ENCODE results near the gene OLFM2. TPM values are rescaled to one million over a fixed set of nuclear protein-coding genes. Genes with fewer than 3 reads are reported as not detected.

OLFM2 gene
- total and polyA plus RNA-seq, 2 of the 4 experiments (the other 2 are of a cell fraction) = 2.7 to 5.1 TPM

GRCh38 chr19:9883764-9884163 is 52.6 kb downstream of the OLFM2 start:
- no peak overlapping the region for H3K4ac ChIP-seq (ENCODE audit: low read depth, low read length)
- H3K79me1 ChIP-seq (ENCODE audit: low read depth in 1 of 2, low read length in 2 of 2) = no peaks in the 10 kb centered on the region
- H3K27me3 ChIP-seq (ENCODE audit: control insufficient read depth, insufficient read depth, low read length) = no peaks in the 10 kb centered on the region; the same call in 1 of the 2 replicates
- no TSS peak for BruUV-seq (replicated peaks)
- H3K14ac ChIP-seq (replicated peaks; ENCODE audit: low read depth, low read length) = no peak overlapping the region
- H3K4me2 ChIP-seq (ENCODE audit: low read depth, low read length) = no peak overlapping the region
- no peaks in the 10 kb centered on the region for H3K36me3 ChIP-seq (ENCODE audit: control insufficient read depth, insufficient read depth, low read length)
- H2AK5ac ChIP-seq (ENCODE audit: low read depth, low read length) = no peak overlapping the region
- H3K18ac ChIP-seq (ENCODE audit: low read depth, low read length) = no peak overlapping the region
- no peaks in the 10 kb centered on the region for H3K9me1 ChIP-seq (ENCODE audit: insufficient read depth, low read length)
- 54% methylated on average over 4 of the region's 12 CpGs; no CpG with 5 or more reads in 1 of the 2 experiments for whole genome bisulfite sequencing, 2 experiments (ENCODE audit: extremely low coverage in 2 of 2, insufficient read length in 1 of 2)
- H2BK120ac ChIP-seq (ENCODE audit: low read depth, low read length) = no peak overlapping the region
- H4K5ac ChIP-seq (ENCODE audit: low read depth, low read length) = no peak overlapping the region
- dilution Hi-C loops (cut with HindIII; ENCODE audit: low sequenced_read_pairs, unreplicated experiment) = no loop called here
- no peak overlapping the region for H2BK5ac ChIP-seq (ENCODE audit: low read depth, low read length, poor library complexity, severe bottlenecking)
- no peak overlapping the region for H4K8ac ChIP-seq (ENCODE audit: low read depth in 2 of 2, low read length in 2 of 2)
- no peak overlapping the region for H4K91ac ChIP-seq (ENCODE audit: insufficient read depth, low read depth, low read length)
- no peaks in the 10 kb centered on the region; the same call in 1 of the 2 replicates for H4K20me1 ChIP-seq (ENCODE audit: insufficient read depth, low read length)
- ChIA-PET POLR2A (ENCODE audit: unreplicated experiment) (no interaction called here), CTCF (no interaction called here)
- H2BK15ac ChIP-seq (ENCODE audit: low read depth, low read length) = no peak overlapping the region
- in situ Hi-C loops (cut with MboI; ENCODE audit: low sequenced_read_pairs) = no loop called here
- H2AK9ac ChIP-seq (replicated peaks; ENCODE audit: low read depth, low read length, poor library complexity) = no peak overlapping the region
- TF ChIP-seq RAD21 (IDR thresholded peaks at IDR 0.05; ENCODE audit: low read length) = no peak
- no peak for TF ChIP-seq FOS (IDR thresholded peaks at IDR 0.05; ENCODE audit: low read depth, low read length)
- no peak overlapping the region for H2BK20ac ChIP-seq (ENCODE audit: low read depth, low read length)
- H3K27ac ChIP-seq (ENCODE audit: insufficient read depth, low read length) = no peak overlapping the region
- H3K4me1 ChIP-seq (ENCODE audit: control insufficient read depth, insufficient read depth, low read length) = peaks cover 2% of the 10 kb centered on the region; the same call in 1 of the 2 replicates
- DNase-seq = no peak
- no peak for ATAC-seq (ENCODE audit: low read depth)
- intact Hi-C loops (cut with micrococcal nuclease) = no loop called here
- no peak overlapping the region for H3K9ac ChIP-seq (ENCODE audit: low read depth, low read length)
- H3K56ac ChIP-seq (ENCODE audit: extremely low read depth, insufficient read depth, low read length) = no peak overlapping the region
- H3K23ac ChIP-seq (ENCODE audit: low read depth, low read length) = no peak overlapping the region
- no peak overlapping the region for H2AFZ ChIP-seq (replicated peaks; ENCODE audit: low read length, poor library complexity)
- H3K9me3 ChIP-seq (ENCODE audit: control insufficient read depth, insufficient read depth, low read length) = no peaks in the 10 kb centered on the region
- no peak overlapping the region for H3K4me3 ChIP-seq (ENCODE audit: insufficient read depth, low read depth, low read length)
